ENCODE results near the gene PPP1R1C.
A peak's percentile ranks its signal among the peaks of the same experiment; 100 is the strongest.

Gene PPP1R1C

DNA sequence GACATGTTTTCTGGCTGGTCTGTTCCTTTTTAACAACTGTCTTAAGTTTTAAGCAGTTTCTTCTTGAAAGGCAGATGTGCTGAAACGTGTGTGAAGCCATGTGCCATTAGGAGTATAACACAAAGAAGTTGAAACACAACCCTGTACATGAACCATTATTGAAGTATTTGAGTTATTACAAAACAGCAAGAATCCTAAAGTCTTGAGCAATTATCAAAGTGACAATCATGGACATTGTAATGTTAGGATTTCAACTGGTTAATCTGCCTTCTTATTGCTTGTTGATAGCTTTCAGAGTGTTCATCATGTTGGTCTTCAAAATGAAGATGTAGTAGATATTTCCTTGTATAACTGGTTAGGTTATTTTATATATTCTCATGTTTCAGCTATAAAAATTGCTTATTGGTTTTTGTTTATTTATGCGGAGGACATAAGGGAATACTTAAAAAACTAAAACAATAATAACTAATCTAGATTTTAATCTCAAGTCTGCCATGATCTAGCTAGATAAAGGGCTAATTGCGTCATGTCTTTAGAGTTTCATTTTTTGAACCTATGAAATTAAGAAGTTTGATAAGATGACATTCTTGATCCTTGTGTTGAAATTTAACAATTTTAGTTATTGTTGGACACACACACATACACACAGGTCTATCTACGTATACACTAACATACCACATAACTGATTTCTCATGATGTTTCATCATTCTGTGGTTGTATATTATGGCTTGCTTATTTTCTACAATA is 21.1 kb downstream of the PPP1R1C start:
- H3K4me3 ChIP-seq (ENCODE audit: low read depth, low read length): no peak overlapping the region

DNA sequence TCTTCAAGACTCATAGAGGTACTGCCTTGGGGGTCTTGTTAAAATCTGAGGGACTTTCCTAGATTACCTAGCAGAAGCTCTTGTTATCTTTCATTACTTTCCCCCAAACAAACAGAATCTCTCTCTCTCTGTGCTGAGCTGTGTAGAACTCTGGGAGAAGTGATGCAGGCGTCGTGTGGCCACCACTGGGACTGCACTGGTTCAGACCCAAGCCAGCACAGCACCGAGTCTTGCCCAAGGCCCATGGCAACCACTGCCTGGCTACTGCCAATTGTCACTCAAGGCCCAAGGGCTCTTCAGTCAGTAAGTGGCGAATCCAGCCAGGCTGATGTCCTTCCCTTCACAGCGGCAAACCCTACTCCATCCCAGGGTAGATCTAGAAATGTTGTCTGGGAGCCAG is 28.6 kb downstream of the PPP1R1C start:
- H3K4me3 ChIP-seq (ENCODE audit: low read depth, low read length): no peak overlapping the region

DNA sequence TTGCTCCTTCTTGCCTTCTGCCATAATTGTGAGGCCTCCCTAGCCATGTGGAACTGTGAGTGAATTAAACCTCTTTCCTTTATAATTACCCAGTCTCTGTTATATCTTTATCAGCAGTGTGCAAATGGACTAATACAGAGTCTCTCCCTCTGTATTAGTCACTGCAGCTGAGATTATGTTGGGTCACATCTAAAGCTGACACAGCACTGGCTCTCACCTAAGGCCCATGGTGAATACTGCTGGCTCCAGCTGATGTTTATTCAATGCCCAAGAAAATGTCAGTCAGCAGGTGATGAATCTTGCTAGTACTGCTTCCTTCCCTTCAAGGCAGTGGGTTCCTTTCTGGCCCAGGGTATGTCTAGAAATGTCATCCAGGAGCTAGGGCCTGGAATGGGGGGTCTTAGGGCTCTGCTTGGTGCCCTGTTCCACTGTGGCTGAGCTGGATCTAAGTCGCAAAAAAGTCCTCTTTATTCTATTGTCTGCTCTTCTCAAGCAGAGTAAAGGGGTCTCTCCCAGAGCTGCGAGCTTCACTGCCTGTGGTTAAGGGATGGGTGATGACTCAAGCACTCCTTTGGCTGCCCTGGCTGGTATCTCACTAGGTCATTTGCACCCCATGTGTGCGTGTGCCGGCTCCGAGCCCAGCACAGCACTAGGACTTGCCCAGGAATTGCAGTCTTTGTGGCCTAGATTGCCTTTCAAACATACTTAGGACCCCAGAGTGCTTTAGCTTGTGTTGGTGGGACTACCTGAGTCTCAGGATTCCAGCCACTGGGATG is 29.9 kb downstream of the PPP1R1C start:
- no peak overlapping the region for H3K4me3 ChIP-seq (ENCODE audit: low read depth, low read length)

DNA sequence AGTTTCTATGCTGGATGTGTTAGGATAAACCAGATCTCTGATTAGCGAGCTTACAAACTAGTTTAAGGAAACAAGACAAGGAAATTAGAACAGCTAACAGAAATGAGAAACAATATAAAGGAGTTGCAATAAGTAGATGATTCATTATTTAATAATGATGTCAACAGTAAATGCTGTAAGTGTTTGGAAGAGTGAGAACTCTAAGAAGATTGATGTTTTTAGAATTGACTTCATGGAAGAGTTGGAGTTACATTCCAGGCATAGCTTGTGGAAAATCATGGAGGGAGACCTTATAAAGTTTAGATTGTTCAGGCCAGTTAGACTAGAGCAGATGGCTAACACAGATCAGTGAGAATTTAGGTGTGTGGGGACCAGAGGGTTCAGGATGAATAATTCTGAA is 32.6 kb downstream of the PPP1R1C start:
- no peak overlapping the region for H3K4me3 ChIP-seq (ENCODE audit: low read depth, low read length)

DNA sequence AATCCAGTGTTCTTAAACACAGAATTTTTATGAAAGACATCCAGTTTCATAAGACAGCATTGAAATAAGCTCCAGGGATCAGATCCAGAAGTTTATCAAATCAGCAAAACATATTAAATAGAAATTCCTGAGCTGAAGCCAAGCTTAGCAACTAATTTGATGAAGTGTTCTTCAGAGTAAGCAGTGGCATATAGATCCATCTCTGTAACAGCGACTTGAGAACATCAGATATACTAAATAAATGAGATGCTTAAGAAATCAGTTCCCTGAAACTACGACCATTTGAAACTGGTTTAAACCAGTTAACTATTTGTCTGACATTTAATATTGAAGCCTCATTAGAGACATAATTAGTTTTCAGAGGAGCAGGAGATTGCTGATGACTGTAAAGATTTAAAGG is 34.1 kb downstream of the PPP1R1C start:
- H3K4me3 ChIP-seq (ENCODE audit: low read depth, low read length): no peak overlapping the region

DNA sequence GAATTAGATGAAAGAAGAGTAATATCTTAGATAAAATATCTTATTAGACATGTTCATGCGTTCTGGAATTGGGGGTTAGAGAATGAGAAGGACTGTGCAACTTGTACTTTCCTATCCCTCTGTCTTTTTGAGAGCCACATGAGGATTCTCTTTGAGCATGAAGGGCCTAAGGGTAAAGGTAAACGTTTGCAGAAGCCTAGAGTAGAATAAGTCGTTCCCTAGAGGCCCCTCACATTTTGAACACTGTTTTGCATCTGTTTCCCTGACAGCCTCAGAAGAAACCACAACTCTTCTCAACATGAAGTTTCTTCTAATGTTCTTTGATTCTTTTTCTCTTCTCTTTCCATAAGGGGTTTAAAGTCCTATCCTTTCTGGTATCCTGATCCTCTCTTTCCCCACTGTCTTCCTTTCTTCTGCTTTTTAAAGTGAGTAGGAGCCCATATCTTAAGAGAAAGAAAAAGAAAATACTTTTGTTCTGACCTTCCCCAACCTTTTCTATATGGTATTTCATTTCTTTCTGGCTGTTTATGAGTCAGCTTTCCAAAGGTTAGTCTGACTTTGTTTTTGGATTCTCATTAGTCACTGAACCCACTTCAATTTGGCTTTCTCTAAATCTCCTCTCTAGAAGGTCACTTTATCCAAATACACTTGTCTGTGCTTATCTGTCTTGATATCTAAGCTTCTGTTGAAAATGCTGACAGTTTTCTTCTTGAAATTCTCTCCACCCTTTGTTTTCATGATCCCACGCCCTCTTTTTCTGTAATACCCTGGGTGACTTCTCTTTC is 34.8 kb downstream of the PPP1R1C start:
- H3K4me3 ChIP-seq (ENCODE audit: low read depth, low read length): no peak overlapping the region

DNA sequence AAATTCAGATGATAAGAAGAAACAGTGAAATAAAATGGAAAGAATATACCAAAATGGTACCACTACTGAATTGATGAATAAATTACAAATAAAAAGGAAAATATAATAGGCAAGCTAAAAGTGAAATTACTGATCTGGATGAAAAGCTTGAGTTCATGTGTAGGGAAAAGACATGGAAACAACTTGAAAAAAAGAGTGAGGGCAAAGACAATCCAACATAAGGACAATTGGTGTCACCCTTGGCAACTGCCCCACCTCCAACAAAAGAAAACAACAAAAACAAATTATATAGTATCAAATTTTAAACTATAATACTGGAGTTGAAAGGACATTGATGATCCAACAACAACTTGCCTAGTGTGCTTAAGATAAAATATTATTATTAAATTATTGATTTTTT is 37.6 kb downstream of the PPP1R1C start:
- H3K4me3 ChIP-seq (ENCODE audit: low read depth, low read length): no peak overlapping the region

DNA sequence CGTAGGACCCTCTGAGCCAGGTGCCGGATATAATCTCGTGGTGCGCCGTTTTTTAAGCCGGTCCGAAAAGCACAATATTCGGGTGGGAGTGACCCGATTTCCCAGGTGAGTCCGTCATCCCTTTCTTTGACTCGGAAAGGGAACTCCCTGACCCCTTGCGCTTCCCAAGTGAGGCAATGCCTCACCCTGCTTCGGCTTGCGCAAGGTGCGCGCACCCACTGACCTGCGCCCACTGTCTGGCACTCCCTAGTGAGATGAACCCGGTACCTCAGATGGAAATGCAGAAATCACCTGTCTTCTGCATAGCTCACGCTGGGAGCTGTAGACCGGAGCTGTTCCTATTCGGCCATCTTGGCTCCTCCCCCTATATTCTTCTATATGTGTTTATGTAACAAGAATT is 45.2 kb downstream of the PPP1R1C start:
- peak overlapping the region; percentile 28 for H3K4me3 ChIP-seq (ENCODE audit: low read depth, low read length)

DNA sequence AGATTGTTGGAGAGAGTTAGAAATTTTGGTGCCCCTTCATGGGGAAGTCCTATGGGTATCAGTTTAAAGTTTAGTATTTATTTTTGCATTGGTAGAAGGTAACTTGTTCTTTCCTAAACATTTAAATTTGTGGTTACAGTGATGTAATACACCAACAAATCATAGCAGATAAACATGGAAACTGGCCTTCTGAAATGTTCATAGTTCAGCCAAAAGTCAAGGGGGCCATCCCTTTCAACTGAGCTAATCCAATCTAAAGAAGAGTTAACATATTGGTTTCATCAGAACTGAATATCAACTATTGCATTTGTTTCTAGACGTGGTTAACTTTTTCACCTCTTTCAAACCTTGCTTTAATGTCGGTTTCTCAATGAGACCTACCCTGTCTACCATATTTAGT is 46.3 kb downstream of the PPP1R1C start:
- no peak overlapping the region for H3K4me3 ChIP-seq (ENCODE audit: low read depth, low read length)

DNA sequence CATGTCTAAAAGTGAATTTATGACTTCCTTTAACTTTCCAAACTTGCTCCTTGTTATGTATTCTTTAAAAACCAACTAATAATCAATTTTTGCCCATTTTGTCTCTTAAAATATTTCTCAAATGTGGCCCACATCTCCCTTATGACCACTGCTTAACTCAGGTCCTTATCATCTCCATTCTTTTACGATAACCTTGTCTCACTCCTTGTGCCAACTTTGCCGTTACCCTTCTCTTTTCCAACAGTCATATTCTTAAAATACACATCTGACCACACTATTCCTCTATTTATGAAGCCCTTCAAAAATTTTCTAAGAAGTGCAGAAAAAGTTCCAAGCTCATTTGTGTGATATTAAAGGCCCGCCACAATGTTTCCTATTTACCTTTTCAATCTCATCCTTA is 47.8 kb downstream of the PPP1R1C start:
- no peak overlapping the region for H3K4me3 ChIP-seq (ENCODE audit: low read depth, low read length)

DNA sequence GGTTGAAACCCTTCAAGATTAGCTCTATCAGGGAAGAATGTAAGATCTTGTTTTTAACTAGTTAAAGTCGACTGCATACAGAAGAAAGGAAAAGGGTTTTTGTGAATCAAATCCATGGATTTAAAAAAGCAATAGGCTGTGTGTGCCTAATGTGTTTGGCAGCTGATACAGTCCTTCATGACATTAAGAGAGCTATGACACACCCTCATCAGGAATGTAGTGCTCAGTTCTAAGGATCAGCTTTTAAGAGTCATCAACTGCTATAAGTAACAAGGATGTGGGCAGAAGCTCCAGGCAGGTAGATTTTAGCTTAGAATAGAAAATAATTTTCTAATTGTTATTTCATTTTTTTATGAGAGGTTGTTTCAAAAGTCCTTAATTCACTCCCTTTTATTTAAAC is 52.9 kb downstream of the PPP1R1C start:
- H3K4me3 ChIP-seq (ENCODE audit: low read depth, low read length): no peak overlapping the region

DNA sequence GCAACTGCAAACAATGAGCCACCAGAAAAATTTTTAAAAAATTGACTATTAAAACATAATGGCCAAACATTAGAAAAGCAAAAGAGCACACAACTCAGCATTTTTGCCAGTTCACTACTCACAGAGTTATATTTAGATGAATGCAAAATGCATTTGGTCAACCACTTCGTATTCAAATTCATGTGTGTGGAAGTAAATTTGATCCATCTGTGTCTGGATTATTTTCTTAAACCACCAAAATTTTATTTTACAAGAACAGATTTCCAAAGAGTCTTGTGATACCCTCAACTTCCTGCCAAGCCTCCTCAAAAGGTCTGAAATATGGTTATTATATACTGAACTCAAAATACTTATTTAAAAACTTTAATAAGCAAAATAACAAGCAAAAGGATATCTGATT is 57.4 kb downstream of the PPP1R1C start:
- H3K4me3 ChIP-seq (ENCODE audit: low read depth, low read length): no peak overlapping the region

DNA sequence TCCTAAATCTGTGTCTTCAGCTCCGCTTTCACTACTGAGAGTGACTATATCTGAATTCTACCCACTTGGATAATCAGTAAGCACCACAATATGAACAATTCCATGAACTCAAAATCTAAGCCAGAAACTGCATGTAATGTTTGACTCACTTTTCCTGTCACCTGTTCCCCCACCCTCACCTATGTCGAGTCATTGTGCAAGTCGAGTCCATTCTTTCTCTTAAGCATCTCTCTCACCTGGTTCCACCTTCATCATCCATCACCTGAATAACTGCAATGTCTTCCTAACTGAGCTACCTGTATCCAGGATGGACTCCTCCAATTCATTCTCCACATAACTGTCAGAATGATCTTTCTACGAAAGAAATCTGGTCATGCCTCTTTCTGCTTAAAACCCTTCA is 58.2 kb downstream of the PPP1R1C start:
- no peak overlapping the region for H3K4me3 ChIP-seq (ENCODE audit: low read depth, low read length)

DNA sequence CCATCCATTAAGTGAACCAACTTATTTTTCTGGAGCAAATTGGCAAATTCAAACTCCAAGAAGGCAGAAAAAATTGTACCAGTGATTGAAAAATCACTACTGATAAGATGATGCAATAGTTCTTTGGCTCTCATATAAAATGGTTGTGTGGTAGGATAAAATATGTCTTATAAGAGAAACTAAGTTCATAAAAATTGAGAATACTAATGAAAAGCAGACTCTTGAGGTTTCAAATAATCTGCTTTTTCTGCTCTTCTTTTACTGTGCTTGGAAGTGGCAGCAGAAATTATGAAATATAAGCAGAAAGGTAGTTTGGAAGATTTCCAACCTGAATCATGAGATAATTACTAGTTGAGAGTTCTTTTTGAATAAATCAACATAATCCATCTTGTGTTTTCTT is 61.9 kb downstream of the PPP1R1C start:
- H3K4me3 ChIP-seq (ENCODE audit: low read depth, low read length): no peak overlapping the region

DNA sequence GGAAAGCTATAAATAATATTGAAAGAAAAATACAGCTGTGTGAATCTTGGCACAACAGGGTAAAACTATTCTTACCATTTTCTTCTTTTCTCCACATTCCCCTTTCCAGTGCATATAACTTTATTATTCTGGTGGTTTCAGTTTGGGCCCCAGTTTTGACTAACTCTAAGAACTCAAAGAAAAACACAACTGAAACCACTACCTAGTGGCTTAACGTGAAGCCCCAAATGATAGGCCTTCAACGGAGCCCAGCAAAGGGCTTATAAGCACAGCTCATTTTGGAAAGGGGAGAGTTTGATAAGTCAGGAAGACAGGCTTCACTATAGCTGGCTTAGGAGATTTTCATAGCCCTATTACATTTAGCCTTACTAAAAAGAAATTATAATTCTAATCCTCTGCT is 62.4 kb downstream of the PPP1R1C start:
- no peak overlapping the region for H3K4me3 ChIP-seq (ENCODE audit: low read depth, low read length)

DNA sequence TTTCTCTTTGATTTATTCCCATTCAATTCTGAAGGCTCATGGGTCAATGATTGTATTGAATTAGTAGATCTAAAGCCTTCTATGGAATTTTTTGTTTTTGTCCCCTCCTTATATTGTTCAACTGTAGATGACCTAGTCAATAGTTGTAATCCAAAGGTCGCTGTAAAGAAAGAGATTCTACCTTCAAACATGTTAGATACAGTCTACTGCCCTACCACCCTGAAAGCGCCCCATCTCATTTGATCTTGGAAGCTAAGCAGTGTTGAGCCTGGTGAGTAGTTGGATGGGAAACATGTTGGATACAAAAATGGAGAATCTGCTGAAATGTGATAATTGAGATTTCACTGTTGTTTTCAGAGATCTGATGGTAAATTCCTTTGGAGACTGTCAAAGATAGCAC is 63.0 kb downstream of the PPP1R1C start:
- H3K4me3 ChIP-seq (ENCODE audit: low read depth, low read length): no peak overlapping the region

DNA sequence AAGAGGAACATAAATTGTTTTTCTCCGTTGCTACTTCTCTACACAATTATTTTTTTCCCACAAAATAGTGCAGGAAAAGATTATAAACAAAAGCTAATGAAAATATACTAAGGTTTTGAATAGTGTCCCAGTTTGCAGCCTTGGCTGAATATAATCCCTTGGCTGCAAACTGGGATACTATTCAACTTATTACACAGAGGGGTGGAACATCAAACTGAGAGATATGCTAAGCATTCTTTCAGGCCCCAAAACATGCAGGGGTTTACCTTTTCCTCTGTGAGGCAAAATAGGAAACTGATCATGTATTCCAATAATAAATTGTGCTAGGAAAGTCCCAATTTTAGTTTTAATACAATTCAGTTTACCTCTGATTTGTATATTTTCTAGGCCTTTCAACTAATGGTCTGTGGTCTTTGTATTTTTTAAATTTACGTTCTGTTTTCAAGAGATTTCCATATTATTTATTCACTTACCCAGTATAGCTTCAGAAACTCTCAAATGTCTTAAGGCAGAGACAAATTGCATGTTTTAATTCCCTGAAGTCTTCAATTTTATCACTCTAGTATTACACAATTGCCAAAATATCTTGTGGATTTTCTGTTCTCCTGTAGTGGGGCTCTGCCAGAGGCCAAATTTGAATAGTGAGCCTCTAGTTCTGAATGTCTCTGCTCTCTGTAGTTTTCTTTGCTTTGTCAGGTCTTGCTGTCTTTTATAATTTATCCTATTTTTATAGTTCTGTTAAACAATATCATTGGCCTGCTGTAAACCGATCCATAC is 63.9 kb downstream of the PPP1R1C start:
- H3K4me3 ChIP-seq (ENCODE audit: low read depth, low read length): no peak overlapping the region

DNA sequence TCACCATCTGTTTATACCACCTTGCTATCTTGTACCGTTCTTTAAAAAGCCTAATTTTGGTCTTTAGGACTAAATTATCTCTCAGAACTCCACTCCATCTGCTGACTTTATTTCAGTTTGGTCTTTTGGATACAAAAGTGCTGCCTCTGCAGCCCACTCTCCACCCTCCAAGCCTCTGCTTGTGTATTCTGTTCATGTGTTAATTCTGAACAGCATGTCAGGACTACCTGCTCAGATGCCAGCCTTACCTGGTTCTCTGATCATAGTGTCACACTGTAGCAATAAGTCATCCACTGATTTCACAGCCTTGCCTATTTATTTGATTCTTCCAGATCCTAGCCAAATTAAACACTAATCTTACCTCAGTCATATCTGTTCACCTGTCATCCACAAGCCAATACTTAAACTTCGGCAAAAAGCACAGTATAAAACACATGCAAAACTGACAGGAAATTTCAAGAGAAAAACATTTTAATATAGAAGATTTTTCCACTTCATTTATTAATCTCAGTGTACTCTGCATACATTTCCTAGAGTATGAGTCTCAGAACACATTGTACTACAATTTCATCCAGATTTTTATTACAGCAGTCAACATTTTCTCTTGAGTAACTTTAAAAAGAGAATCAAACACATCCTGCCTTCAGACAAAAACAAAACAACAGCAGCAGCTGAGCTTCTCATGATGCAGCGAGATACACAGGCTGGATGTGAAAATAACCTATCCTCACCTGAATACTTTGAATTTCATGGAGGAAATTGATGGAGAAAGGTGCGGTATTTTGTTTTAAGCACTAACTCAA is 64.9 kb downstream of the PPP1R1C start:
- H3K4me3 ChIP-seq (ENCODE audit: low read depth, low read length): no peak overlapping the region

DNA sequence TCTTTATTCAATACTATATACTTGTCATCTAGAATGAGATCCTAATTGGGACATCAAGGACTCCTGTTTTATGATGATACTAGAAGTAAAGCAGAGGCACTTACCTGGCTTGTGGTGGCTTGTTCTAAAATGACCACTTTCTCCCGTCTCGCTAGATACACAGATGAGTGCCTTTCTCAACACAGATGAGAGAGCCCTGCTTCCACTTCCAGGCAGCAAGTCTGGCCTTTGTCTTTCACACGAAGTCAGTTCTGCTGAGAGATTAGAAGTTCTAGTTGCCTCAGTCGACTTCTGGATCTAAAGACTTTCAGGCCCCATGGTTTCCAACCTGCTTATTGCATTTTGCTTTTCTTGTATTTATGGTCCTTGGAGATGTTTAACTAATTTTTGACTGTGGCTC is 70.3 kb downstream of the PPP1R1C start:
- H3K4me3 ChIP-seq (ENCODE audit: low read depth, low read length): no peak overlapping the region

DNA sequence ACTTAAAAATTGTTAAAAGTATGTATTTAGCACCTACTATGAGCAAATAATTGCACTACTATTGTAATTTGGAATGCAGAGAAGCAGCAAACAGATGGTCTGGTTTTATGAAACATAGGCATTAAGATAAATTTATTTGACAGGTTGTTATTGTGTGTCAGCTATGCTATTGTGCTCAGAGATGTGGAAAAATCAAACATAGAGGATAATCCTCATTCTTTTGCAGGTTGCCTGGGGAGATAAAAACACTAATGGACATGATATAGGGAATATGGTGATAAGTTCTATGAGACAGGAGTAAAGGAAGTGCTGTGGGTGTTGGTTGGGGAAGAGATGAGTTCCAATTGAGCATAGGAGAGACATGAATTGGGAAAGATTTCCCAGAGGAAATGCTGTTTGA is 71.3 kb downstream of the PPP1R1C start:
- H3K4me3 ChIP-seq (ENCODE audit: low read depth, low read length): no peak overlapping the region
